HG03175 (cell line): ENCODE measurements around the gene CCDC85B.
"Not testable (repeated sequence)": the region's sequence is repeated elsewhere in the genome, so short reads cannot be mapped to it uniquely, and the experiment has no call there.

Experiments used
- ATAC-seq: cut with Tn5 transposase; IDR thresholded peaks from one replicate; pipeline ENCODE4 v1.9.1; 2021; ENCODE audit warnings: mild to moderate bottlenecking, moderate library complexity; ENCODE audit not compliant: unreplicated experiment

CCDC85B gene

GRCh38 chr11:65890324-65891218 lies at the start of gene CCDC85B:
Gene CCDC85B (plus strand): TSS chr11:65890673. CDS start chr11:65890784, 111 bp downstream.
- peak; percentile 53 for ATAC-seq

GRCh38 chr11:65842144-65842543 lies 48.3 kb upstream of the CCDC85B start:
- ATAC-seq, result no peak

GRCh38 chr11:65843811-65844210 lies 46.7 kb upstream of the CCDC85B start:
- ATAC-seq, result no peak

- no peak for ATAC-seq
Measured at GRCh38 chr11:65844231-65844872, 46.1 kb upstream of the CCDC85B start.

GRCh38 chr11:65847746-65848145 lies 42.7 kb upstream of the CCDC85B start:
- ATAC-seq, result no peak

GRCh38 chr11:65848693-65849092 lies 41.8 kb upstream of the CCDC85B start:
- ATAC-seq, result not testable (repeated sequence)

GRCh38 chr11:65849366-65849765 lies 41.1 kb upstream of the CCDC85B start:
- no peak for ATAC-seq

- no peak for ATAC-seq
Measured at GRCh38 chr11:65849771-65850216, 40.7 kb upstream of the CCDC85B start.

GRCh38 chr11:65850217-65851082 lies 40.0 kb upstream of the CCDC85B start:
- ATAC-seq, result no peak

- no peak for ATAC-seq
Measured at GRCh38 chr11:65851083-65851579, 39.3 kb upstream of the CCDC85B start.

GRCh38 chr11:65851811-65852507 lies 38.5 kb upstream of the CCDC85B start:
- no peak for ATAC-seq

- no peak for ATAC-seq
Measured at GRCh38 chr11:65852508-65853245, 37.8 kb upstream of the CCDC85B start.

GRCh38 chr11:65853246-65853979 lies 37.1 kb upstream of the CCDC85B start:
- no peak for ATAC-seq

- no peak for ATAC-seq
Measured at GRCh38 chr11:65854161-65854592, 36.3 kb upstream of the CCDC85B start.

GRCh38 chr11:65854852-65855837 lies 35.3 kb upstream of the CCDC85B start:
- ATAC-seq, result no peak

- no peak for ATAC-seq
Measured at GRCh38 chr11:65855927-65856363, 34.5 kb upstream of the CCDC85B start.

- ATAC-seq, result peak; percentile 13
Measured at GRCh38 chr11:65856689-65857499, 33.6 kb upstream of the CCDC85B start.
